CD4-positive, alpha-beta T cell treated with Interleukin-12 subunit alpha and Interleukin-12 subunit beta, for 1 hour (primary cell): ENCODE results near the gene ATP2A3.

ENCODE experiments used
- DNase-seq: peaks from one replicate; pipeline ENCODE4 v3.0.0-alpha.2; 2020

ATP2A3 gene

DNA sequence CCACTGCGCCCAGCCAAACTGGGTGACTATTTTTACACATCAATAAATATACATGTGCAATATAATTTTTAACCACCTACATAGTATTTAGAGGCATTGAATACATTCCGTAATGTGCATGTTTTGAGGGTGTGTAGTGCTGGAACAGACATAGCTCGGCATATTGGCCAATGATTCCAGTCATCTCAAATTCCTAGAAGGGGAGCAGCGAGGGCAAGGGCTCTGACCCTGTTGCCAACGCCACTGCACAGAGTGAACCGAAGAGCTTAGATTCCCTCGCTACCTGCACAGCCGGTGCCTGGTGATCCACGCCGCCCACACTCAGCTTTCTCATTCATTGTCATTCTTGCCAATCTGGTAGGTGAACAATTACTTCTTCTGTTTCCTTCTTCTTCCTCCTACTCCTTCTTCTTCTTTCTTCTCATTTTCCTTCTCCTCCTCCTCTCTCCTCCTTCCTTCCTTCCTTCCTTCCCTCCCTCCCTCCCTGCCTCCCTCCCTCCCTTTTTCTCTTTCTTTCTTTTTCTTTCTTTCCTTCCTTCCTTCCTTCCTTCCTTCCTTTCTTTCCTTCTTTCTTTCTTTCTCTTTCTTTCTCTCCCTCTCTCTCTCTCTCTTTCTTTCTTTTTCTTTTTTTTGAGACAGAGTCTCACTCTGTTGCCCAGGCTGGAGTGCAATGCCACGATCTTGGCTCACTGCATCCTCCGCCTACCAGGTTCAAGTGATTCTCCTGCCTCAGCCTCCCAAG is 26.3 kb upstream of the ATP2A3 start:
- DNase-seq: no peak

DNA sequence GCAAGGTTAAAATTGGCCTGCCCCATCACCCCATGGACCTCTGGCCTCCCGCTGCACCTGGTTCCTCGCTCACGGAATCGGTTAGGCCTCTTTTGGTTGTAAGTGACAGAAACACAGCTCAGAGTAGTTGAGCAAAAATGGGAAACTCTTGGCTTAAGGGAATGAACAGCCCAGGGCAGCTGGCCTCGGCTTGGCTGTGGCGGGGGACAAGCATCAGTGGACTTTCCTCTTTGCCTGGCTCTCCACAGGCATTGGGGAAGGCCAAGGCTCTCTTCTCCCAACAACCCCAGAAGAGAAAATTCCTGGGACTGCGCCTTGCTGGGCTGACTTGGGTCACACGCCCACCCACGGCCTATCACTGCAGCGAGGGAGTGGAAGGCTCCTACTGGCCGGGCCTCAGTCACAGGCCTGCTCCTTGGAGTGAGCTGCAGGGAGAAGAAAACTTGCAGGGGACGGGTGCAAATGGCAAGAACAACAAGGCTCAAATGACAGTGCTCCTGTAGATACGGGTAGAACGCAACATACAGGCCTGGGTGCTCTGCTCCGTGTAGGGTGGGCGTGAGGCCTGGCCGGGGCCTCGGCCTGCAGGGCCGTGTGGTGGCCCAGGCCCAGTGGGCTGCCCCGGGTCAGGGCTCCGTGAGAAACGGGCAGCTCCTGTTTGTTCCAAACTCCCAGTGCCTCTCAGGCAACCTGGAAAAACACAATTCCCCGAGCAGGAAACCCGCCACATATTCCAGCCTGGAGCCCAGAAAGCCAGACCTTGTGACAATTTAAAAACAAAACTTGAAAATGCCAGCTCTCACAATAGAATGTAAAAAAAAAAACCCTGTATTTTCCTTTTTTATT is 25.0 kb upstream of the ATP2A3 start:
- DNase-seq: no peak

DNA sequence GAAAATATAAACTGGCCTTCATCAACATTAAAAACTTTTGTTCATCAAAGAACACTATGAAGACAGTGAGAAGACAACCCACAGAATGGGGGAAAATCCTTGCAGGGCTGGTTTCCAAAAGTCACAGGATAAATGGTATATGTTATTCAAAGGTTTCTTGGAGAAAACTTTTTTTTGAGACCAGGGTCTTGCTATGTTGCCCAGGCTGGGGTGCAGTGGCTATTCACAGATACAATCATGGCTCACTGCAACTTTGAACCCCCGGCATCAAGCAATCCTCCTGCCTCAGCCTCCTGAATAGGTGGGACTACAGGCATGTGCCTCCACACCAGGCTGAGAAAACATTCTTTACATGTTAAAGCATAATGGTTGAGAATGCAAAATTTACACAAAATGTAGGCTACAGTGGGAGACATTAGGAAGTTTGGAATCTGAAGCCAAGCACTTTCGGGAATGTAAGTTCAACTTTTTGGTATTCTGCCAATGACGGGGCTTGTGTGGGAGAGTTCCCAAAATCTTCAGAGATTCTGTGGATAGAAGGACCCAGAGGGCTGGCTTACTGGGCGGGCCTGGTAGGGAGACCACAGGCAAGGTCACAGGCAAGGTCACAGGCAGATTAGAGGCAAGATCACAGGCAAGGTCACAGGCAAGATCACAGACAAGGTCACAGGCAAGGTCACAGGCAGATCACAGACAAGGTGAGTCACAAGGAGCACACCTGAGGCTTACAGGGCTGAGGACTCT is 24.2 kb upstream of the ATP2A3 start:
- no peak for DNase-seq

DNA sequence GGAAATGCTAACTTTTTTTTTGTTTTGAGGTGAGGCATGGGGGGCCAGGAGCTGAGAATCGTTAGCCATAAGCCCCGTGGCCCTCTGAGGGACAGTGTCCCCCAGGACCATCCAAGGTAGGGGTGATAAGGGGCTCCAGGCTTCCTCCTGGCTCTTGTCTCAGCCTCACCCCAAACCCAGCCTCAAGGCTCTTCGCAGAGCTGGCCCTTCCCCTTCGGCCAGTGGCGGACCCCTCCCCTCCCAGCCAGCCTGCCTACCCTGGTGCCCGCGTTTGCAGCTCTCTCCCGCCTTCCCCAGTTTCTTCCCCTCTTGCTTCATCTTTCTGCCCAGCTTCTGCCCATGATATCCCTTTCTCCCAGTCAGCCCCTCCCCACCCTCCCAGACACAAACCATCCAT is 22.7 kb upstream of the ATP2A3 start:
- DNase-seq: no peak

DNA sequence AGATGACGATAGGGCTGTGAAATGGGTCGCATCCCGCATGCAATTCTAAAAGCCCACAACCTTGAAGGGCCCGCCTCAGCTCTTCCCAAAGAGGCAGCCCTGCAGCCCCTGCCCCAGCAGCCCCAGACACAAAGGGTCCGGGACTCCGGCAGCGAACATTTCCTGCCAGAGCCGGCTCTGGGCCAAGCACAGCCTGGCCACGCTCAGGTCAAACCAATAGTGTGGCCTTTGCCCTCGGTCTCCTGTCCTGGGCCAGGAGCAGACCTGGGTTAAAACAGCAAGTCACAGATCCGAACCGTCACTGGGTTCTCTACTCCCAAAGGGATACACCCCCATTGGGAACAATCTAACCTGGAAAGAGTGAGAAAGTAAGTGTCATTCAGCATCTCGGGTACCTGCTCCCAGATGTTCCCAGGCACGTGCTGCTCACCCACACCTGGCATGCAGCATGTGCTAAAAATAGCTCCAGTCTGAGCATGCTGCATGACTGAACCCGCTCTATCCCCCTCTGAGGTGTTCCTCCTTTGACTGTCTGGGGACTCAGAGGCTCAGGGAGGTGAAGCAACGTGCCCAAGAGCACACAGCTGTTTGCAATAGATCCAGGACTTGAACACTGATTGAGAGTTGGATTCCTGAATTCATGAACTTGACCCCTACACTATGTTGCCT is 22.2 kb upstream of the ATP2A3 start:
- DNase-seq: no peak

DNA sequence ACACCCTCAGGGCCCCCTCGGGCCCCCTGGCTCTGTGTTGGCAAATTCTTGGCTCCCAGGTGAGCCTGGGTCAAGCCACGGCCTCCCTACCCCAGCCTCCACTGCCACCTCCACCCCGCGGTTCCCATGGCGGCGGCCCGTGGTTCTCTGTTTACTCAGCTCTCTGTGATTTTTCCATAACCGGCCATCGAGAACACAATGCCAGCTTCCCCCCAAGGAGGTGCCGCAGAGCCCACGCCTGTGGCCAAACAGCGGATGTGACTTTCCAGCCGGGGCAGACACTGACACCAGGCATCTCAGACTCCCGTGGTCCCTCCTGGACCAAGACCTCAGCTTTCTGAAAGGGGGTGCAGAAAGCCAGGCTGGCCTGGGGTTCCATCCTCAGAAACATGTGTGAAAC is 21.6 kb upstream of the ATP2A3 start:
- DNase-seq: no peak

DNA sequence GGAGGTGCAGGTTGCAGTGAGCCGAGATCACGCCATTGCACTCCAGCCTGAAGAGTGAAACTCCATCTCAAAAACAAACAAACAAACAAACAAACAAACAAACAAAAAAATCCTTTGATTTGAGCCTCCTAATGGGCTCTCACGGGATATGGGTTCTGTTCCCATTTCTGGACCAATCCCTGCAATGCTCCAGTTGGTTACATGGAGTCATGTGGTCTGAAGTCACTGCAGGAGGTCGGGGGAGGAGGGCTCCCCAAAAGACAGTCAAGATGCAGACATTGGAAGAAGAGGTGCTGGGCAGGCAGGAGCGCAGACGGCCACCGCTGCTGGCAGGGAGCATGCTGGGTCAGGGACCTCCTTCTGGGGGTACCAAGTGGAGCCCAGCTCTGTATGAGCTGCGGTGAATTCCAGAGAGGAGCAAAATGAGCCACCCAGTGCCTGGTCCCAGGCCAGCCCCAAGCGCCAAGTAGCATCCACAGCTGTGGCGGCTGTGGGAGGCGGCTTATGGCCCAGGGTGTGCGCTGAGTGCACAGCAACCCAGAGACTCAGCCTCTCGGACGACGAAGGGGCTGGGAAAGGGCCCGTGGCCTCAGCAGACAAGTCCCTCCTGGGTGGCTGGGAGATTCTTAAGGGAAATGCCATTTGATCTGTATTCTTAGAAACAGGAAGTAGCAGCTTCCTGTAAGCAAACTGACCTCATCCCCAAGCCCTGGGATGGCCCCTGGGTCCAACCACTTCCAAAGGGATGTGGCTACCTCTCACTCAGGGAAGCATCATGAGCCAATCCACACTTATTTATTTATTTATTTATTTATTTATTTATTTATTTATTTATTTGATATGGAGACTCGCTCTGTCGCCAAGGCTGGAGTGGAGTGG is 19.6 kb upstream of the ATP2A3 start:
- no peak for DNase-seq

DNA sequence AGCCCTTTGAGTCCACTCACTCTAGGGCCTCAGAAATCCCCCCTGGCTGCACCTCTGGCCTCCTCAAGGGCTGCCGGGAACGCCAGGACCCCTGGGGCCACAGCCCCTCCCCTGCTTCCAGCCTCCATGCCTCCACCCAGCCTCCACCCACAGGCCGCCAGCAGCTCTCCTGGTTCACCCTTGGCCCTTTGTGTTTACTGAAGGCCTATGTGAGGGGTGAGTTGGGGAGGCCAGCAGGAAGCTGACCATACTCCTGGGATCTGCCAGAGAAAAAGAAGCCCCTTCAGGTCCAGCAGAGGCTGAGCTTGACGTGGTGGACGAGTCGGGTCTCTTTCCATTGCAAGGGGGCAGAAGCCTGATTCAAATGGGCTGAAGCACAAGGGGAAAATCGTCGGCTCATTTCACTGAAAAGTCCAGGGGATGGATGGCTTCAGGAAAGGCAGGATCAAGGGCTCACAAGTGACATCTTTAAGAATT is 18.3 kb upstream of the ATP2A3 start:
- DNase-seq: no peak

- DNase-seq: no peak
Observed at GRCh38 chr17:3982113-3982512, 17.9 kb upstream of the ATP2A3 start.

- no peak for DNase-seq
Observed at GRCh38 chr17:3981455-3981854, 17.2 kb upstream of the ATP2A3 start.

DNA sequence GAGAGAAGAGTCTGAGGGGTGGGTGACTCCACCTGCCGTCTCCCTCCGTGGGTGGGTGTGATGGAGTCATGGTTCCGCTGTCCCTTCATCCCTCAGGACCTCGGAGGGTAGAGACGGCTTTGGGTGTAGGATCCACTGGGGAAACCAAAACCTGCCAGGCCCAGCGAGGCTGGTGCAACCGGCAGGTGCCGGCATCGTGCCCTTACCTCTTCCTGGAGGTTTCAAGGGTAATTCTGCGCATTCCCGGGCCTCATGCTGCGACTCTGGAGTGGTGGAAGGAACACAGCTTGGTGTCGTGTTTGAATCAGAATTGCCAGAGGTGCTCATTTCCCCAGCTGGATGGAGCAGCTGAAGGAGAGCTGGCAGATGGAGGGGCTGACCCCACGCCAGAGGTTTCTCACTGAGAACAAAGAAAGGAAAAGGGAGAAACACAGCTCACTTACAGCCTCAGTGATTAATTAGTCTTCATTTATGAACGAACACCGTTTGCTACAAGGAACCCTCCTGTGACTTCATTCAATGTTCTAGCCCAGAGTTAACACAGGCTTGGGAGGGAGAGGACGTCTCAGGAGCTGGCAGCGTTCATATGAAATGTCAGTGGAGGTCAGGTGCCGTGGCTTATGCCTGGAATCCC is 16.3 kb upstream of the ATP2A3 start:
- DNase-seq: no peak

- no peak for DNase-seq
Observed at GRCh38 chr17:3979290-3979611, 15.0 kb upstream of the ATP2A3 start.

- no peak for DNase-seq
Observed at GRCh38 chr17:3978421-3979289, 14.4 kb upstream of the ATP2A3 start.

DNA sequence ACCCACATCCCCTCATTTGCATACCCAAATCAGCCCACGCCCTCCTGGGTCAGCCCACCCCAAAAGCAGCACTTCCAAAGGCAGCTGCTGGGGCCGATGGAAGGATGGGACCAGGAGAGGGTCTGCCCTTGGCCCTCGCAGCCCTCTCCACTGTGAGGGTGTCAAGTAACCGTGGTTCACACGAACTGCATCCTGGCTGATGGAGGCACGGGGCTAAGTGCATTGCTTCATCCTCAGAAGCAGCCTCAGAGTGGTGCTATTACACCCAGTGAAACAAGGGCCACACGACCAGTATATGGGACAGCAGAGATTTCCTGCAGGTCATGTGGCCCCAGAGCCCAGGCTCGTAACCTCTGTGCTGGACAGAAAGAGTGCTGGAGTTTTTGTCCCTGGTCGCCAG is 13.2 kb upstream of the ATP2A3 start:
- DNase-seq: no peak

- no peak for DNase-seq
Observed at GRCh38 chr17:3976675-3977171, 12.5 kb upstream of the ATP2A3 start.

DNA sequence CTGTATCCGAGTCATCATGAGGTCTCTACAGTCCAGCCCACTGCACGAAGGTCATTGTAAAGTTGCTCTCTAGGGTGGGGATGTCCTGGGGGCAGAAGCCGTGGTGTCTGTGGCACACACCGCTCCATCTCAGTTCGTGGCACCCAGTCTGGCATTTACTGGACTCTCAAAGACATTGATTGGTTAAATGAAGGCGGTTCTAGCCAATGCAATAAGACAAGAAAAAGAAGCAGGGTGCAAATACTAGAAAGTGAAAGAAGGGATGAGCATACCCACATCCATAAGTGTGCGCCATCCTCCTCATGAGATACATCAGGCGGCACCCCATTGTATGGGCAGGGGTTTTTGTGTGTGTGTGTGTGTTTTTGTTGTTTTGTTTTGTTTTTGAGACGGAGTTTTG is 10.7 kb upstream of the ATP2A3 start:
- no peak for DNase-seq

DNA sequence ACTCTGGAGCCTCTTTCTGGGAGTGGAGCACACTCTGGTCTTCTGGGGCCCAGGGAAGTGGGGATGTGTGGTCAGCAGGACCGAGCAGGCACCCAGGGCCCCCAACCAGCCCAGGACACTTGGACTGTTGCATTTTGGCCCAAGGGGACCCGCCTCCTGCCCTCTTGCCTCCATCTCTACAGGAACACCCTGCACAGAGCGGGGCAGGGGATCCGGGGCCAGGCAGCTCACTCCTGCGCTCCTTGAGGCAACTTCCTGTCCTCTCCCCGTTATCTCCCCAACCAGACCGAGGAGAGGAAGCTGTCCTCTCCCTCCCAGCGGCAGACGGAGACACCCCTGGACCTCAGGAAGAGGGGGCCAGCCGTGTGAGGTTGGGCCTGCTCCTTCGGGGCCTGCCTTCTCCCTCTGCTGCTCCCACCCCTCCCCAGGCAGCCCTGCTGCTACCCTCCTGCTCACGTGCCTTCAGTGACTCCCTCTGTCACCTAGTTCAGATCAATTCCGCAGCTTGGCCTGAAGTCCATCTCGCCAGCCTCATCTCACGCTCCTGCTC is 10.0 kb upstream of the ATP2A3 start:
- DNase-seq: no peak

DNA sequence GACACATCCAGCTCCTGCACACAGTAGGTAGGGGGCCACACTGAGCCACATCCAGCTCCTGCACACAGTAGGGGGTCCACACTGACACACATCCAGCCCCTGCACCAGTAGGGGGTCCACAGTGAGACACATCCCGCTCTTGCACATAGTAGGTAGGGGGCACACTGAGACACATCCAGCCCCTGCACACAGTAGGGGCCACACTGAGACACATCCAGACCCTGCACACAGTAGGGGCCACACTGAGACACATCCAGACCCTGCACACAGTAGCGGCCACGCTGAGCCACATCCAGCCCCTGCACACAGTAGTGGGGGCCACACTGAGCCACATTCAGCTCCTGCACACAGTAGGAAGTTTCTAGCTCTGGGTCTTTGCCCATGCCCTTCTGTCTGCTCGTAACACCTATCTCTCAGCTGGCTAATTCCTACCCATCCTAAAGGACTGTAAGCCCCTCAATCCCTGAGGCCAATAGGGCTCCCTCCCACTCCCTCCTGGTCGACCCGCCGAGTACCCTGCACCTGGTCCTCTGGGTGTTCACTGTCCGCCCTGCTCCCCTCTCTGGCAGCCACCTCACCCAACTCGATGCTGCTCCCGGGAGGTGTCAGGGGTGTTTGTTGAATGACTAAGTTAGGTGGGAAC is 9.4 kb upstream of the ATP2A3 start:
- DNase-seq: no peak

GRCh38 chr17:3972931-3973330 is 8.7 kb upstream of the ATP2A3 start:
- DNase-seq: no peak
